Choroid plexus epithelial cell (primary cell): Measurements from ENCODE around the gene PAFAH1B2.

Experiments
- DNase-seq: peaks from one replicate; pipeline ENCODE4 v3.0.0-alpha.2; 2010; ENCODE audit warnings: low read depth
- H3K4me3 ChIP-seq: 2 replicates; pipeline ENCODE4 v1.5.1; 2011; ENCODE audit warnings: low read depth, mild to moderate bottlenecking, control low read depth, low read length, moderate library complexity
- TF ChIP-seq, protein P1 (sequence below): conservative IDR thresholded peaks from 2 replicates; pipeline ENCODE4 v1.5.1; 2011; ENCODE audit warnings: low read depth, mild to moderate bottlenecking, control low read depth, inconsistent platforms, low read length, moderate library complexity

The PAFAH1B2 gene

GRCh38 chr11:117197516-117198456 is 53.7 kb downstream of the PAFAH1B2 start:
- DNase-seq: peak; percentile 50
- TF ChIP-seq, protein P1, sequence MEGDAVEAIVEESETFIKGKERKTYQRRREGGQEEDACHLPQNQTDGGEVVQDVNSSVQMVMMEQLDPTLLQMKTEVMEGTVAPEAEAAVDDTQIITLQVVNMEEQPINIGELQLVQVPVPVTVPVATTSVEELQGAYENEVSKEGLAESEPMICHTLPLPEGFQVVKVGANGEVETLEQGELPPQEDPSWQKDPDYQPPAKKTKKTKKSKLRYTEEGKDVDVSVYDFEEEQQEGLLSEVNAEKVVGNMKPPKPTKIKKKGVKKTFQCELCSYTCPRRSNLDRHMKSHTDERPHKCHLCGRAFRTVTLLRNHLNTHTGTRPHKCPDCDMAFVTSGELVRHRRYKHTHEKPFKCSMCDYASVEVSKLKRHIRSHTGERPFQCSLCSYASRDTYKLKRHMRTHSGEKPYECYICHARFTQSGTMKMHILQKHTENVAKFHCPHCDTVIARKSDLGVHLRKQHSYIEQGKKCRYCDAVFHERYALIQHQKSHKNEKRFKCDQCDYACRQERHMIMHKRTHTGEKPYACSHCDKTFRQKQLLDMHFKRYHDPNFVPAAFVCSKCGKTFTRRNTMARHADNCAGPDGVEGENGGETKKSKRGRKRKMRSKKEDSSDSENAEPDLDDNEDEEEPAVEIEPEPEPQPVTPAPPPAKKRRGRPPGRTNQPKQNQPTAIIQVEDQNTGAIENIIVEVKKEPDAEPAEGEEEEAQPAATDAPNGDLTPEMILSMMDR: peak; percentile 75
- no peak overlapping the region for H3K4me3 ChIP-seq

- H3K4me3 ChIP-seq: peak overlapping the region; percentile 66
- TF ChIP-seq, protein P1: no peak
- DNase-seq: no peak
Observed at GRCh38 chr11:117198613-117199012, 54.5 kb downstream of the PAFAH1B2 start.

GRCh38 chr11:117199053-117199915 is 55.2 kb downstream of the PAFAH1B2 start, which contains the start of gene TAGLN:
Gene TAGLN (plus strand): TSS chr11:117199370. CDS start chr11:117203014, 3,644 bp downstream.
- TF ChIP-seq, protein P1: no peak
- H3K4me3 ChIP-seq: peak within 1 kb of the TSS; percentile 66
- DNase-seq: peak; percentile 95

DNA sequence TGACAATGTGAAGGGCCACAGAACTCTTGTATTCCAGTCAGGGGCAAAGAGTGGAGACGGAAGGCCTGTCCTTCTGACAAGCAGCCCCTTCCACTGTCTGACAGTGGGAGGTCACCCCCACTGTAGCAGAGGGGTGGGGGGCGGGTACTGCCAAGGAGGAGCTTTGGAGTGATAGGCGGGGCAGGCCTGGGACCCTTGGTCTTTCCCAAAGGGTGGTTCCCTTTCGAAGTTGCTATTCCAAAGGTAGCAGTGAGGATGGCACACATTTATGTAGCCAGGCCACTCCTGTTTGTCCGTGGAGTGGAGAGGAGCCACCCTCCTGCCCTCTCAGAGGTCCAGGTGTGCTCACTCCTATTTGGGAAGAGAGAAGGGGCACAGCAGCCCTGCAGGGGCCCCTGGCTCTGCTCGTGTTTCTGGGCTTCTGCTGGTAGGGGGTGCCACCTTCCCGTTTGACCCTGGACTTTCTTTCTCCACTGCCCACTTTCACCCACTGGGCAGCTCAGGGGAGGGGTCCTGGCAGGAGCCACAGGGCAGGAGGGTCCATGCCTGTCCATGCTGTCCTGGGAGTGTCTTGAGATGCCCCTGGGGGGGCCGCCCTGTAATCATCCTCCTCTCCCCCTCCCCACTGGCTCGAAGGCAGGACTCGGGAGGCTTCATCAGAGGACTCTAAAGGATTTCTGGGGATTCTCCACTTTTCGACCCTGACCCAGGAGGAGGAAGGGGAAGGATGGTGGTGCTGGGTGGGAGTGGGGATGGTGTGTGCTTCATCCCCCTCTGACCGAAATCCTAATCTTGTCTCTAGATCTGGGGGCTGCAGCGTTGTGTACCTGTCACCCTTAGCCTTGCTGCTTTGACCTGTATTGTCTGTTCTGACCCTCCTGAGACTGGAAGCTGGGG is 56.1 kb downstream of the PAFAH1B2 start:
- peak overlapping the region; percentile 66 for H3K4me3 ChIP-seq
- no peak for DNase-seq
- TF ChIP-seq, protein P1: no peak

DNA sequence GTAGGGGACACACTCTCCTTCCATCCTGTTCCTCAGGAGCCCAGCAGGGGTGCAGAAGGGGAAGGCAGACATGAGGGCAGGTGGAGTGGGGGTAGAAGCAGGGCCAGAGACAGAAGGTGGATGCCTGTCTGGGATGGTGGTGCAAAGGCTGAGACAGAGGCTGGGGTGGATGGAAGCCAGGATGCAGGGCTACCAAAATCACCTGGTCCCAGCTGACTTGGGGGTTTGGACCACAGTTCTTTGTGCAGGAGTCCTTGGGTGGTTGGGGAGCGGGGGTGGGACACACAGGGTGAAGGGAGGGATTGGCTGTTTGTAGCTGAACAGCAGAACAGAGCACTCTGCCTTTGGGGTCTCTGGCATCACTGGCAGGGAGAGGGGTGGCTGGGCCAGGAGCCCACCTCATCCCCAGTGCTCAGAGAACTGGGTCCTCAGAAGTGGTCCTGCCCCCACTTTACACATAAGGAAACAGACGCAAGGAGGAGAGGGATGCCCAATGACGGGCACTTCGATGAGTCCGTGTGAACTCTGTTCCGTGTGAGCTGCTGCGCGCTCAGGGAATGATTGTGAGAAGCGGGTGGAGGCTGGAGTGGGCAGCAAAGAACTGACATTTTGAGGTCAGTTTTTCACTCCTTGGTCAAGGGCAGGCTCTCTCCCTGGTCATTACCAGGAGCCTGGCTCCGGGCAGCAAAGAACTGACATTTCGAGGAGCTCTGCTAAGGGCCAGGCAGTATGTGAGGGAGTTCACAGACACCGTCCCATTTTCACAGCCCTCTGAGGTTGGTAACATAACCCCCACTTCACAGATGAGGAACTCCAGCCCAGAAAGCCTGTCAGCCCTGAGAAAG is 56.9 kb downstream of the PAFAH1B2 start:
- H3K4me3 ChIP-seq: peak overlapping the region; percentile 66
- no peak for DNase-seq
- TF ChIP-seq, protein P1: no peak
